BLaER1 treated with 17β-estradiol and CSF1 and Interleukin-3, amounts not matched to agents 10 nM and 100 nM (cell line): Measurements from ENCODE around the gene TMSB10.

ENCODE experiments used
- H3K27ac ChIP-seq, 11 experiments: shearing (Covaris generic); formaldehyde crosslinking; 2 replicates each; pipeline ENCODE4 v1.8.1; 2022
- H3K27me3 ChIP-seq, 11 experiments: shearing (Covaris generic); formaldehyde crosslinking; 2 replicates each; pipeline ENCODE4 v1.8.1; 2022
- H3K36me3 ChIP-seq, 11 experiments: shearing (Covaris generic); formaldehyde crosslinking; 2 replicates each; pipeline ENCODE4 v1.8.1; 2022
- H3K4me1 ChIP-seq, 10 experiments: shearing (Covaris generic); formaldehyde crosslinking; 2 replicates each; pipeline ENCODE4 v1.8.1; 2022
- H3K4me2 ChIP-seq, 11 experiments: shearing (Covaris generic); formaldehyde crosslinking; 2 replicates each; pipeline ENCODE4 v1.8.1; 2022
- H3K4me3 ChIP-seq, 10 experiments: shearing (Covaris generic); formaldehyde crosslinking; 2 replicates each; pipeline ENCODE4 v1.8.1; 2022
- H3K9ac ChIP-seq, 11 experiments: shearing (Covaris generic); formaldehyde crosslinking; 2 replicates each; pipeline ENCODE4 v1.8.1; 2022
- H3K9me3 ChIP-seq, 11 experiments: shearing (Covaris generic); formaldehyde crosslinking; replicated peaks in 1 of 11; 2 replicates each; pipeline ENCODE4 v1.8.1; 2022
- H4K20me1 ChIP-seq, 11 experiments: shearing (Covaris generic); formaldehyde crosslinking; 2 replicates each; pipeline ENCODE4 v1.8.1; 2022
- Cebpa-rat ChIP-seq, 11 experiments: shearing (Covaris generic); IDR thresholded peaks; 2 replicates each; pipeline ENCODE4 v1.8.1; 2022

TMSB10 gene

GRCh38 chr2:84905181-84906107 is at the start of gene TMSB10:
Gene TMSB10 (plus strand): TSS chr2:84905656.
- H3K27ac ChIP-seq, result peak within 1 kb of the TSS; percentile 87 to 100 (median 98)
- no peak for TF ChIP-seq Cebpa-rat (IDR thresholded peaks at IDR 0.05)

GRCh38 chr2:84855731-84856130 is 49.7 kb upstream of the TMSB10 start:
- peaks cover 31 to 51% (median 38%) of the 10 kb centered on the region in 11 experiments for H3K9me3 ChIP-seq
- H3K27me3 ChIP-seq, result no peaks in the 10 kb centered on the region
- peaks cover 0 to 10% (median 0%) of the 10 kb centered on the region in 11 experiments; a peak in 2 of 22 replicates for H3K36me3 ChIP-seq
- H3K4me1 ChIP-seq, result peaks cover 26 to 39% (median 31%) of the 10 kb centered on the region in 10 experiments
- peak overlapping the region in 1 of 11 experiments; percentile 74; a peak in 1 of 22 replicates for H3K4me2 ChIP-seq
- no peak overlapping the region for H3K27ac ChIP-seq
- H4K20me1 ChIP-seq, result no peaks in the 10 kb centered on the region
- H3K4me3 ChIP-seq, result no peak overlapping the region
- H3K9ac ChIP-seq, result no peak overlapping the region
- TF ChIP-seq Cebpa-rat (IDR thresholded peaks at IDR 0.05), result no peak

More at GRCh38 chr2:84905181-84906107, at the start of gene TMSB10:
- Histone ChIP-seq H3K4me3 (peak within 1 kb of the TSS; percentile 93 to 100 (median 98)), H3K36me3 (peaks cover 7 to 34% (median 22%) of the 10 kb centered on the region in 11 experiments; a peak in 21 of 22 replicates), H3K4me2 (peak within 1 kb of the TSS; percentile 77 to 98 (median 93)), H3K9ac (peak within 1 kb of the TSS; percentile 96 to 100 (median 99)), H4K20me1 (peaks cover 5 to 26% (median 19%) of the 10 kb centered on the region in 11 experiments; a peak in 19 of 22 replicates), H3K4me1 (peaks cover 27 to 62% (median 44%) of the 10 kb centered on the region in 10 experiments), H3K9me3 (peaks cover 0 to 16% (median 5%) of the 10 kb centered on the region in 11 experiments; a peak in 9 of 22 replicates), H3K27me3 (peaks cover 0 to 11% (median 0%) of the 10 kb centered on the region in 11 experiments; a peak in 3 of 22 replicates)

- Histone ChIP-seq H3K36me3 (peaks cover 0 to 10% (median 0%) of the 10 kb centered on the region in 11 experiments; a peak in 2 of 22 replicates), H3K9me3 (peaks cover 28 to 40% (median 30%) of the 10 kb centered on the region in 11 experiments), H4K20me1 (no peaks in the 10 kb centered on the region), H3K4me1 (peaks cover 26 to 39% (median 31%) of the 10 kb centered on the region in 10 experiments), H3K4me2 (peak overlapping the region; percentile 6 to 74 (median 44); a peak in 20 of 22 replicates), H3K4me3 (no peak overlapping the region), H3K27ac (peak overlapping the region in 5 of 11 experiments; percentile 23 to 55 (median 45); a peak in 8 of 22 replicates), H3K9ac (no peak overlapping the region), H3K27me3 (no peaks in the 10 kb centered on the region)
- no peak for TF ChIP-seq Cebpa-rat (IDR thresholded peaks at IDR 0.05)
Measured at GRCh38 chr2:84856787-84857186, 48.7 kb upstream of the TMSB10 start.

GRCh38 chr2:84857566-84857965 is 47.9 kb upstream of the TMSB10 start:
- peaks cover 0 to 5% (median 0%) of the 10 kb centered on the region in 11 experiments; a peak in 1 of 22 replicates for H3K36me3 ChIP-seq
- peaks cover 26 to 42% (median 34%) of the 10 kb centered on the region in 10 experiments for H3K4me1 ChIP-seq
- peaks cover 20 to 32% (median 22%) of the 10 kb centered on the region in 11 experiments for H3K9me3 ChIP-seq
- H3K9ac ChIP-seq, result no peak overlapping the region
- no peak overlapping the region for H3K4me3 ChIP-seq
- H3K4me2 ChIP-seq, result peak overlapping the region in 7 of 11 experiments; percentile 9 to 70 (median 38); a peak in 6 of 22 replicates
- no peaks in the 10 kb centered on the region for H3K27me3 ChIP-seq
- no peak for TF ChIP-seq Cebpa-rat (IDR thresholded peaks at IDR 0.05)
- no peaks in the 10 kb centered on the region for H4K20me1 ChIP-seq
- H3K27ac ChIP-seq, result no peak overlapping the region

- no peak for TF ChIP-seq Cebpa-rat (IDR thresholded peaks at IDR 0.05)
- Histone ChIP-seq H3K4me2 (peak overlapping the region in 7 of 11 experiments; percentile 60 to 81 (median 70); a peak in 11 of 22 replicates), H3K9me3 (peaks cover 15 to 27% (median 17%) of the 10 kb centered on the region in 11 experiments), H3K9ac (no peak overlapping the region; a peak in 1 of 22 replicates), H3K4me3 (no peak overlapping the region), H3K27me3 (no peaks in the 10 kb centered on the region), H3K4me1 (peaks cover 26 to 48% (median 39%) of the 10 kb centered on the region in 10 experiments), H4K20me1 (no peaks in the 10 kb centered on the region), H3K36me3 (peaks cover 0 to 5% (median 0%) of the 10 kb centered on the region in 11 experiments; a peak in 1 of 22 replicates), H3K27ac (no peak overlapping the region; a peak in 1 of 22 replicates)
Measured at GRCh38 chr2:84858123-84858522, 47.3 kb upstream of the TMSB10 start.

- Histone ChIP-seq H3K4me1 (peaks cover 26 to 49% (median 40%) of the 10 kb centered on the region in 10 experiments), H3K4me3 (no peak overlapping the region), H3K27me3 (no peaks in the 10 kb centered on the region), H3K36me3 (no peaks in the 10 kb centered on the region), H4K20me1 (no peaks in the 10 kb centered on the region), H3K27ac (peak overlapping the region in 4 of 11 experiments; percentile 7 to 16 (median 9); a peak in 3 of 22 replicates), H3K9me3 (peaks cover 7 to 19% (median 9%) of the 10 kb centered on the region in 11 experiments; a peak in 21 of 22 replicates), H3K4me2 (peak overlapping the region; percentile 25 to 81 (median 65); a peak in 21 of 22 replicates), H3K9ac (peak overlapping the region in 1 of 11 experiments; percentile 33; a peak in 1 of 22 replicates)
- TF ChIP-seq Cebpa-rat (IDR thresholded peaks at IDR 0.05), result no peak
Measured at GRCh38 chr2:84858937-84859336, 46.5 kb upstream of the TMSB10 start.

GRCh38 chr2:84861539-84861938 is 43.9 kb upstream of the TMSB10 start:
- H3K27me3 ChIP-seq, result no peaks in the 10 kb centered on the region
- H3K4me1 ChIP-seq, result peaks cover 20 to 53% (median 42%) of the 10 kb centered on the region in 10 experiments
- H3K36me3 ChIP-seq, result no peaks in the 10 kb centered on the region
- no peaks in the 10 kb centered on the region for H4K20me1 ChIP-seq
- no peak for TF ChIP-seq Cebpa-rat (IDR thresholded peaks at IDR 0.05)
- H3K4me2 ChIP-seq, result no peak overlapping the region
- H3K9ac ChIP-seq, result no peak overlapping the region
- H3K4me3 ChIP-seq, result no peak overlapping the region
- no peak overlapping the region for H3K27ac ChIP-seq
- 0 out of 22 replicates have a peak, but pooled peaks cover 0 to 1% (median 0%) of the 10 kb centered on the region in 11 experiments for H3K9me3 ChIP-seq

- no peak overlapping the region for H3K4me3 ChIP-seq
- no peaks in the 10 kb centered on the region for H3K27me3 ChIP-seq
- no peaks in the 10 kb centered on the region for H3K36me3 ChIP-seq
- H3K9ac ChIP-seq, result no peak overlapping the region
- H3K27ac ChIP-seq, result 0 out of 22 replicates have a peak overlapping the region, but pooled peaks of 1 of the 11 experiments have one; percentile 20
- H4K20me1 ChIP-seq, result no peaks in the 10 kb centered on the region
- TF ChIP-seq Cebpa-rat (IDR thresholded peaks at IDR 0.05), result no peak
- no peak overlapping the region for H3K4me2 ChIP-seq
- peaks cover 15 to 49% (median 37%) of the 10 kb centered on the region in 10 experiments for H3K4me1 ChIP-seq
- H3K9me3 ChIP-seq, result no peaks in the 10 kb centered on the region
Measured at GRCh38 chr2:84862006-84862405, 43.5 kb upstream of the TMSB10 start.
